NCI-H2196 treated with DMSO at 0.1 percent for 48 hours (cell line): ENCODE measurements around the gene ATP2B1.

Experiments used
- DNase-seq: peaks from one replicate; lab custom pipeline; 2025; ENCODE audit not compliant: unreplicated experiment; lab: John Stamatoyannopoulos, UW

ATP2B1 gene

GRCh38 chr12:89597770-89598169 lies 110.9 kb downstream of the ATP2B1 start:
- no peak for DNase-seq

- no peak for DNase-seq
These were observed 111.4 kb downstream of the ATP2B1 start for GRCh38 chr12:89597210-89597609.

- no peak for DNase-seq
These were observed 114.8 kb downstream of the ATP2B1 start for GRCh38 chr12:89593873-89594272.

GRCh38 chr12:89593233-89593632 lies 115.4 kb downstream of the ATP2B1 start:
- DNase-seq = no peak

GRCh38 chr12:89589753-89590152 lies 118.9 kb downstream of the ATP2B1 start:
- DNase-seq = no peak

- DNase-seq = no peak
These were observed 130.1 kb downstream of the ATP2B1 start for GRCh38 chr12:89578499-89578898.

GRCh38 chr12:89576572-89577220 lies 131.9 kb downstream of the ATP2B1 start:
- no peak for DNase-seq

GRCh38 chr12:89575374-89575773 lies 133.3 kb downstream of the ATP2B1 start:
- no peak for DNase-seq

GRCh38 chr12:89574736-89575208 lies 133.9 kb downstream of the ATP2B1 start:
- no peak for DNase-seq

- DNase-seq = no peak
These were observed 135.4 kb downstream of the ATP2B1 start for GRCh38 chr12:89573051-89573810.

- DNase-seq = no peak
These were observed 137.0 kb downstream of the ATP2B1 start for GRCh38 chr12:89571491-89572195.

GRCh38 chr12:89568484-89568883 lies 140.2 kb downstream of the ATP2B1 start:
- DNase-seq = no peak

GRCh38 chr12:89567691-89568239 lies 140.9 kb downstream of the ATP2B1 start:
- no peak for DNase-seq

GRCh38 chr12:89566615-89567014 lies 142.0 kb downstream of the ATP2B1 start:
- DNase-seq = no peak

- no peak for DNase-seq
These were observed 143.6 kb downstream of the ATP2B1 start for GRCh38 chr12:89565002-89565401.

GRCh38 chr12:89559753-89560152 lies 148.9 kb downstream of the ATP2B1 start:
- no peak for DNase-seq

GRCh38 chr12:89556976-89557375 lies 151.7 kb downstream of the ATP2B1 start:
- DNase-seq = no peak

GRCh38 chr12:89552376-89552775 lies 156.3 kb downstream of the ATP2B1 start:
- no peak for DNase-seq

- DNase-seq = no peak
These were observed 156.9 kb downstream of the ATP2B1 start for GRCh38 chr12:89551747-89552146.

GRCh38 chr12:89547101-89547500 lies 161.5 kb downstream of the ATP2B1 start:
- no peak for DNase-seq

- no peak for DNase-seq
These were observed 162.5 kb downstream of the ATP2B1 start for GRCh38 chr12:89546151-89546550.
